IMR-90 (cell line): Measurements from ENCODE around the gene ANO10. TPM values are rescaled to one million over a fixed set of nuclear protein-coding genes. Genes with fewer than 3 reads are reported as not detected.
"Not testable (repeated sequence)": the region's sequence is repeated elsewhere in the genome, so short reads cannot be mapped to it uniquely, and the experiment has no call there.

Experiments
- ATAC-seq: fragments of 200-7000 bp; cut with Tn5 transposase; 2 replicates; pipeline ENCODE4 v1.9.1; 2020; ENCODE audit warnings: low read depth, mild to moderate bottlenecking, moderate library complexity
- BruUV-seq: library from RNA; stranded (reverse); fragments of 400-500 nt; replicated peaks from 2 replicates; lab custom pipeline; 2021; lab: Mats Ljungman, UMichigan
- CTCF ChIA-PET: fragments of 300-600 bp; formaldehyde crosslinking; extraction: SDS; loops from one replicate; lab custom pipeline; 2021; ENCODE audit warnings: antibody characterized with exemption; lab: Yijun Ruan, JAX
- POLR2A ChIA-PET: fragments of 300-600 bp; sonication (Branson Sonifier 250); formaldehyde crosslinking; loops from one replicate; lab custom pipeline; 2022; ENCODE audit warnings: antibody characterized with exemption; ENCODE audit not compliant: unreplicated experiment; lab: Charles Lee
- DNase-seq: peaks from one replicate; pipeline ENCODE4 v3.0.0; 2013
- H2AFZ ChIP-seq: replicated peaks from 2 replicates; pipeline ENCODE3; 2013; ENCODE audit warnings: low read length, mild to moderate bottlenecking; ENCODE audit not compliant: poor library complexity
- H2AK5ac ChIP-seq: 2 replicates; pipeline ENCODE4 v1.6.1; 2013; ENCODE audit warnings: low read depth, low read length, inconsistent platforms
- H2AK9ac ChIP-seq: replicated peaks from 2 replicates; pipeline ENCODE3; 2013; ENCODE audit warnings: mild to moderate bottlenecking, low read depth, low read length, moderate library complexity; ENCODE audit not compliant: poor library complexity
- H2BK120ac ChIP-seq: 2 replicates; pipeline ENCODE4 v1.6.1; 2013; ENCODE audit warnings: low read depth, low read length, inconsistent platforms
- H2BK15ac ChIP-seq: 3 replicates; pipeline ENCODE4 v1.6.1; 2013; ENCODE audit warnings: low read depth, low read length, inconsistent platforms
- H2BK20ac ChIP-seq: 2 replicates; pipeline ENCODE4 v1.6.1; 2013; ENCODE audit warnings: low read depth, mild to moderate bottlenecking, inconsistent platforms, low read length, moderate library complexity
- H2BK5ac ChIP-seq: 2 replicates; pipeline ENCODE4 v1.6.1; 2013; ENCODE audit warnings: mild to moderate bottlenecking, low read depth, low read length, inconsistent platforms; ENCODE audit not compliant: poor library complexity, severe bottlenecking
- H3K14ac ChIP-seq: replicated peaks from 2 replicates; pipeline ENCODE4 v1.6.1; 2013; ENCODE audit warnings: low read depth, low read length, inconsistent platforms
- H3K18ac ChIP-seq: 2 replicates; pipeline ENCODE4 v1.6.1; 2013; ENCODE audit warnings: low read depth, low read length, control low read depth
- H3K23ac ChIP-seq: 2 replicates; pipeline ENCODE4 v1.6.1; 2013; ENCODE audit warnings: low read depth, low read length, inconsistent platforms
- H3K27ac ChIP-seq: 2 replicates; pipeline ENCODE4 v1.5.1; 2013; ENCODE audit warnings: mild to moderate bottlenecking, control low read depth, low read length; ENCODE audit not compliant: insufficient read depth
- H3K27me3 ChIP-seq: 2 replicates; pipeline ENCODE4 v1.6.1; 2013; ENCODE audit warnings: low read length; ENCODE audit not compliant: control insufficient read depth, insufficient read depth
- H3K36me3 ChIP-seq: 2 replicates; pipeline ENCODE4 v1.6.1; 2013; ENCODE audit warnings: low read length, mixed read lengths; ENCODE audit not compliant: control insufficient read depth, insufficient read depth
- H3K4ac ChIP-seq: 2 replicates; pipeline ENCODE4 v1.6.1; 2013; ENCODE audit warnings: low read depth, low read length, inconsistent platforms
- H3K4me1 ChIP-seq: 2 replicates; pipeline ENCODE4 v1.6.1; 2013; ENCODE audit warnings: low read length, mixed read lengths; ENCODE audit not compliant: control insufficient read depth, insufficient read depth
- H3K4me2 ChIP-seq: 2 replicates; pipeline ENCODE4 v1.6.1; 2013; ENCODE audit warnings: low read depth, mild to moderate bottlenecking, control low read depth, low read length, moderate library complexity
- H3K4me3 ChIP-seq: 2 replicates; pipeline ENCODE4 v1.5.1; 2013; ENCODE audit warnings: low read depth, mild to moderate bottlenecking, control low read depth, low read length, moderate library complexity; ENCODE audit not compliant: insufficient read depth
- H3K56ac ChIP-seq: 2 replicates; pipeline ENCODE4 v1.6.1; 2013; ENCODE audit warnings: low read length, inconsistent platforms; ENCODE audit not compliant: insufficient read depth; ENCODE audit errors: extremely low read depth
- H3K79me1 ChIP-seq, 2 experiments: 2 replicates each; pipeline ENCODE4 v1.6.1; 2013; ENCODE audit warnings: low read length in 2 of 2, inconsistent platforms in 1 of 2, low read depth in 1 of 2
- H3K9ac ChIP-seq: 2 replicates; pipeline ENCODE4 v1.6.1; 2013; ENCODE audit warnings: low read depth, low read length, control low read depth
- H3K9me1 ChIP-seq: 2 replicates; pipeline ENCODE4 v1.6.1; 2013; ENCODE audit warnings: low read length, inconsistent platforms; ENCODE audit not compliant: insufficient read depth
- H3K9me3 ChIP-seq: 2 replicates; pipeline ENCODE4 v1.6.1; 2013; ENCODE audit warnings: low read length; ENCODE audit not compliant: control insufficient read depth, insufficient read depth
- H4K20me1 ChIP-seq: 2 replicates; pipeline ENCODE4 v1.6.1; 2013; ENCODE audit warnings: low read length, inconsistent platforms; ENCODE audit not compliant: insufficient read depth
- H4K5ac ChIP-seq: 2 replicates; pipeline ENCODE4 v1.6.1; 2013; ENCODE audit warnings: mild to moderate bottlenecking, low read depth, low read length, control low read depth
- H4K8ac ChIP-seq, 2 experiments: 2 replicates each; pipeline ENCODE4 v1.6.1; 2013; ENCODE audit warnings: low read depth in 2 of 2, low read length in 2 of 2, control low read depth in 1 of 2, inconsistent platforms in 1 of 2
- H4K91ac ChIP-seq: 2 replicates; pipeline ENCODE4 v1.6.1; 2013; ENCODE audit warnings: low read depth, low read length, inconsistent platforms; ENCODE audit not compliant: insufficient read depth
- FOS ChIP-seq: fragments of 150-350 bp; IDR thresholded peaks from 2 replicates; pipeline ENCODE4 v1.6.1; 2016; ENCODE audit warnings: low read depth, low read length
- MAFK ChIP-seq: IDR thresholded peaks from 2 replicates; pipeline ENCODE4 v1.6.1; 2012; ENCODE audit warnings: low read depth, low read length, improper control_type of control experiment
- MXI1 ChIP-seq: IDR thresholded peaks from 2 replicates; pipeline ENCODE4 v1.6.1; 2012; ENCODE audit warnings: low read depth, mild to moderate bottlenecking, low read length, moderate library complexity, borderline replicate concordance
- NFE2L2 ChIP-seq: fragments of 150-350 bp; IDR thresholded peaks from 2 replicates; pipeline ENCODE4 v1.6.1; 2016; ENCODE audit warnings: low read depth, mild to moderate bottlenecking, low read length
- RCOR1 ChIP-seq: IDR thresholded peaks from 2 replicates; pipeline ENCODE4 v1.6.1; 2012; ENCODE audit warnings: mild to moderate bottlenecking, low read length, improper control_type of control experiment; ENCODE audit not compliant: insufficient replicate concordance
- SMC3 ChIP-seq: fragments of 150-350 bp; IDR thresholded peaks from 2 replicates; pipeline ENCODE4 v1.6.1; 2016; ENCODE audit warnings: low read depth, mild to moderate bottlenecking, antibody characterized with exemption, low read length, moderate library complexity
- WGBS, 2 experiments: methylation state at CpG; one replicate each; pipeline versions ENCODE4 v1.1.5 to v1.1.7; 2013; ENCODE audit warnings: missing lambda C conversion rate in 2 of 2; ENCODE audit not compliant: insufficient read length in 1 of 2; ENCODE audit errors: extremely low coverage in 2 of 2; 5-methylcytosine and 5-hydroxymethylcytosine counted together
- dilution Hi-C: fragments of 300-500 bp; cut with HindIII; formaldehyde crosslinking; loops from one replicate; pipeline ENCODE4 v1.14.3; 2018; ENCODE audit warnings: low sequenced_read_pairs; ENCODE audit not compliant: unreplicated experiment
- in situ Hi-C: fragments of 300-500 bp; cut with MboI; formaldehyde crosslinking; loops from 3 replicates; pipeline ENCODE4 v1.14.3; 2019; ENCODE audit warnings: low sequenced_read_pairs, inconsistent platforms, mixed read lengths
- intact Hi-C: fragments of 100-400 bp; cut with micrococcal nuclease; formaldehyde crosslinking; loops from 2 replicates; pipeline ENCODE4 v1.10.0; 2022
- polyA plus RNA-seq, 3 experiments: library from polyadenylated mRNA; depleted of rRNA; stranded (reverse); fragments of >200 nt; gene quantifications; 2 replicates each; pipeline ENCODE4 v1.2.3, GENCODE V29; 2012; ENCODE audit warnings: low replicate concordance in 1 of 3
- total RNA-seq: library from RNA; depleted of rRNA; stranded (reverse); fragments of >200 nt; gene quantifications from 2 replicates; pipeline ENCODE4 v1.2.3, GENCODE V29; 2012
- TF ChIP-seq, protein P1 (sequence below): fragments of 150-350 bp; IDR thresholded peaks from 2 replicates; pipeline ENCODE4 v1.6.1; 2017; ENCODE audit warnings: mild to moderate bottlenecking, antibody characterized with exemption, low read length, low read depth

The ANO10 gene
- total and polyA plus RNA-seq, 2 of the 4 experiments (the other 2 are of a cell fraction) = 28.5 to 41.6 TPM

DNA sequence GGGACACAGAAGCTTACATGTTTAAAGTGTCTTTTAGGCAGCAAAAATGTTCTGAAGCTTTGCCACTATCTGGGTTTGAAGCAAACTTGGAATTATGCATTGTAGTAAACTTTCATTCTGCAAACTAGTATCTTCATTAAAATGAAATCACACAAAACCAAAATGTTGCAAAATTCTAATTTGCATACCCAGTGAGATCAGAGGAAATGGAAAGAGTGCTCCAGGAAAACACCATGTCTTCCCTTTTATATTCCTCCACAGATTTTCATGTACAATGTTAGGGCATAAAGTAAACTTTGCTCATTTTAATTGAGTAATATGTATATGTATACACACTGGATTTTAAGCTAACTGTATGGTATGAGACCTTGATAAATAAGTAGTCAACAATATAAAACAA is 23.9 kb downstream of the ANO10 start:
- ChIA-PET POLR2A (no interaction called here), CTCF (interaction anchor here (0.6 kb wide), 1 partner anchor 57 kb away, joined by 4 read pairs; no protein-coding TSS in a partner anchor)
- H2AK5ac ChIP-seq = no peak overlapping the region
- H3K9ac ChIP-seq = no peak overlapping the region
- H2BK20ac ChIP-seq = no peak overlapping the region
- no peaks in the 10 kb centered on the region for H3K27me3 ChIP-seq
- no peak overlapping the region for H3K56ac ChIP-seq
- no peaks in the 10 kb centered on the region for H3K9me3 ChIP-seq
- BruUV-seq = no TSS peak
- no peak overlapping the region for H2AK9ac ChIP-seq
- no peaks in the 10 kb centered on the region for H3K9me1 ChIP-seq
- H2AFZ ChIP-seq = no peak overlapping the region
- H3K36me3 ChIP-seq = peaks cover 12% of the 10 kb centered on the region
- H3K4me2 ChIP-seq = no peak overlapping the region
- H4K91ac ChIP-seq = no peak overlapping the region
- no peak overlapping the region for H3K18ac ChIP-seq
- in situ Hi-C loops (no loop called here), intact Hi-C loops (no loop called here), dilution Hi-C loops (no loop called here)
- no peaks in the 10 kb centered on the region for H4K20me1 ChIP-seq
- no peak overlapping the region for H3K4me3 ChIP-seq
- no peak for DNase-seq
- no peak overlapping the region for H2BK120ac ChIP-seq
- TF ChIP-seq NFE2L2 (no peak), RCOR1 (no peak), FOS (no peak), MAFK (no peak), SMC3 (no peak), MXI1 (no peak)
- TF ChIP-seq, protein P1, sequence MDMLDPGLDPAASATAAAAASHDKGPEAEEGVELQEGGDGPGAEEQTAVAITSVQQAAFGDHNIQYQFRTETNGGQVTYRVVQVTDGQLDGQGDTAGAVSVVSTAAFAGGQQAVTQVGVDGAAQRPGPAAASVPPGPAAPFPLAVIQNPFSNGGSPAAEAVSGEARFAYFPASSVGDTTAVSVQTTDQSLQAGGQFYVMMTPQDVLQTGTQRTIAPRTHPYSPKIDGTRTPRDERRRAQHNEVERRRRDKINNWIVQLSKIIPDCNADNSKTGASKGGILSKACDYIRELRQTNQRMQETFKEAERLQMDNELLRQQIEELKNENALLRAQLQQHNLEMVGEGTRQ = no peak
- H3K27ac ChIP-seq = no peak overlapping the region
- H3K4ac ChIP-seq = no peak overlapping the region
- no peak for ATAC-seq
- no peaks in the 10 kb centered on the region for H3K4me1 ChIP-seq
- H3K23ac ChIP-seq = no peak overlapping the region
- H2BK15ac ChIP-seq = no peak overlapping the region
- H4K5ac ChIP-seq = no peak overlapping the region
- H4K8ac ChIP-seq = no peak overlapping the region
- H3K79me1 ChIP-seq = no peaks in the 10 kb centered on the region; a peak in 1 of 4 replicates
- no peak overlapping the region for H3K14ac ChIP-seq
- no peak overlapping the region for H2BK5ac ChIP-seq

DNA sequence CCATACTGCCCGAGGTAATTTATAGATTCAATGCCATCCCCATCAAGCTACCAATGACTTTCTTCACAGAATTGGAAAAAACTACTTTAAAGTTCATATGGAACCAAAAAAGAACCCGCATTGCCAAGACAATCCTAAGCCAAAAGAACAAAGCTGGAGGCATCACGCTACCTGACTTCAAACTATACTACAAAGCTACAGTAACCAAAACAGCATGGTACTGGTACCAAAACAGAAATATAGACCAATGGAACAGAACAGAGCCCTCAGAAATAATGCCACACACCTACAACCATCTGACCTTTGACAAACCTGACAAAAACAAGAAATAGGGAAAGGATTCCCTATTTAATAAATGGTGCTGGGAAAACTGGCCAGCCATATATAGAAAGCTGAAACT is 25.6 kb downstream of the ANO10 start:
- POLR2A ChIA-PET, H2BK20ac ChIP-seq, H3K14ac ChIP-seq, H3K79me1 ChIP-seq, H4K20me1 ChIP-seq, H2AK5ac ChIP-seq, H3K27me3 ChIP-seq, H4K8ac ChIP-seq, H3K4me2 ChIP-seq, H2AFZ ChIP-seq, in situ Hi-C loops, H3K56ac ChIP-seq, BruUV-seq, H3K27ac ChIP-seq, intact Hi-C loops, H3K9ac ChIP-seq, DNase-seq, ATAC-seq, H3K23ac ChIP-seq, H3K9me3 ChIP-seq, H3K4ac ChIP-seq, H3K9me1 ChIP-seq, H2BK5ac ChIP-seq, H4K5ac ChIP-seq, H3K4me1 ChIP-seq, CTCF ChIA-PET, H3K18ac ChIP-seq, H2BK15ac ChIP-seq, H3K4me3 ChIP-seq, H2BK120ac ChIP-seq, H4K91ac ChIP-seq, H2AK9ac ChIP-seq, dilution Hi-C loops: not testable (repeated sequence)
- no CpG with 5 or more reads among the region's 3 CpGs for WGBS, 2 experiments
- peaks cover 15% of the 10 kb centered on the region for H3K36me3 ChIP-seq
